Measurements from ENCODE around the gene YARS1.

Gene YARS1

GRCh38 chr1:32817159-32817814 lies at the start of gene YARS1, which contains the start of gene S100PBP:
YARS1 (minus strand) TSS chr1:32817358; CDS start chr1:32817244, 114 bp downstream.
S100PBP (plus strand) TSS chr1:32817653; CDS start chr1:32826100, 8,447 bp downstream.
- peak; percentile 98 for DNase-seq

- no peak for DNase-seq
Measured at GRCh38 chr1:32865639-32866405, 48.7 kb upstream of the YARS1 start.

- no peak for DNase-seq
Measured at GRCh38 chr1:32864375-32865019, 47.3 kb upstream of the YARS1 start.

- DNase-seq = no peak
Measured at GRCh38 chr1:32863881-32864245, 46.7 kb upstream of the YARS1 start.

- DNase-seq = no peak
Measured at GRCh38 chr1:32863218-32863880, 46.2 kb upstream of the YARS1 start.

GRCh38 chr1:32861904-32862695 lies 44.9 kb upstream of the YARS1 start:
- DNase-seq = no peak

- no peak for DNase-seq
Measured at GRCh38 chr1:32860566-32860965, 43.4 kb upstream of the YARS1 start.

GRCh38 chr1:32859915-32860314 lies 42.8 kb upstream of the YARS1 start:
- DNase-seq = no peak

GRCh38 chr1:32858791-32859190 lies 41.6 kb upstream of the YARS1 start:
- DNase-seq = no peak

GRCh38 chr1:32858136-32858535 lies 41.0 kb upstream of the YARS1 start:
- no peak for DNase-seq

GRCh38 chr1:32855861-32856617 lies 38.9 kb upstream of the YARS1 start:
- no peak for DNase-seq

GRCh38 chr1:32848354-32849063 lies 31.4 kb upstream of the YARS1 start:
- DNase-seq = no peak

GRCh38 chr1:32831878-32832277 lies 14.7 kb upstream of the YARS1 start:
- DNase-seq = no peak

- DNase-seq = no peak
Measured at GRCh38 chr1:32830092-32830852, 13.1 kb upstream of the YARS1 start.

- DNase-seq = no peak
Measured at GRCh38 chr1:32828341-32828740, 11.2 kb upstream of the YARS1 start.

GRCh38 chr1:32825181-32825580 lies 8.0 kb upstream of the YARS1 start:
- no peak for DNase-seq

GRCh38 chr1:32818804-32819541 lies 1.8 kb upstream of the YARS1 start:
- no peak for DNase-seq

GRCh38 chr1:32817815-32818786 lies 943 bp upstream of the YARS1 start:
- peak; percentile 72 for DNase-seq

Measured in NCI-H1092 (cell line).